ENCODE measurements around the gene TGM1. TPM values are rescaled to one million over a fixed set of nuclear protein-coding genes. Genes with fewer than 3 reads are reported as not detected.

The TGM1 gene
- total RNA-seq, 2 donors from 2014 or later: 11.9 to 36.9 TPM

GRCh38 chr14:24282736-24283135 lies 19.8 kb upstream of the TGM1 start:
- H3K9me3 ChIP-seq: no peaks in the 10 kb centered on the region
- H3K4me3 ChIP-seq: no peak overlapping the region
- no peak for TF ChIP-seq CTCF (IDR thresholded peaks at IDR 0.05)
- H3K27me3 ChIP-seq: no peaks in the 10 kb centered on the region
- DNase-seq (ENCODE audit: low spot score): no peak
- no peak overlapping the region for H3K27ac ChIP-seq
- H3K36me3 ChIP-seq: no peaks in the 10 kb centered on the region
- peaks cover 0 to 27% of the 10 kb centered on the region in 2 donors for H3K4me1 ChIP-seq

DNA sequence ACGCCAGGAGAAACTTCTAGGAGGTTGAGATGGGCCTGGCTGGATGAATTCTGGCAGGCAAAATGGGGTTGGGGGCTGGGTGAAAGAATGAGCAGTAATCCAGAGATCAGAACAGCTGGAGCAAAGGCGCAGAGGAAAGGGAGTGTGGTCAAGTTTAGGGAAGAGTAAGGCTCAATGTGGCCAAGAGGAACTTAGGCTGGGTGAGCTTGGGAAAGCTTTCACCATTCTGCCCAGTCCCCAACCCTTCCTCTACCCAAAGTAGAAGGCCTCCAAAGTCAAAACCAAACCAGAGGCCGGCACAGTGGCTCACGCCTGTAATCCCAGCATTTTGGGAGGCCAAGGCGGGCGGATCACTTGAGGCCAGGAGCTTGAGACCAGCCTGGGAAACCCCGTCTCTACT lies 18.7 kb upstream of the TGM1 start:
- Histone ChIP-seq H3K9me3 (no peaks in the 10 kb centered on the region), H3K4me1 (peaks cover 0 to 27% of the 10 kb centered on the region in 2 donors), H3K36me3 (no peaks in the 10 kb centered on the region), H3K27me3 (no peaks in the 10 kb centered on the region), H3K27ac (no peak overlapping the region), H3K4me3 (no peak overlapping the region)
- DNase-seq (ENCODE audit: low spot score): no peak
- TF ChIP-seq CTCF (IDR thresholded peaks at IDR 0.05): no peak

- H3K9me3 ChIP-seq: no peaks in the 10 kb centered on the region
- H3K27ac ChIP-seq: no peak overlapping the region
- H3K36me3 ChIP-seq: no peaks in the 10 kb centered on the region
- H3K27me3 ChIP-seq: no peaks in the 10 kb centered on the region
- H3K4me1 ChIP-seq: peaks cover 0 to 27% of the 10 kb centered on the region in 2 donors
- no peak for TF ChIP-seq CTCF (IDR thresholded peaks at IDR 0.05)
- H3K4me3 ChIP-seq: no peak overlapping the region
- no peak for DNase-seq (ENCODE audit: low spot score)
Measured at GRCh38 chr14:24280797-24281460, 18.0 kb upstream of the TGM1 start.

DNA sequence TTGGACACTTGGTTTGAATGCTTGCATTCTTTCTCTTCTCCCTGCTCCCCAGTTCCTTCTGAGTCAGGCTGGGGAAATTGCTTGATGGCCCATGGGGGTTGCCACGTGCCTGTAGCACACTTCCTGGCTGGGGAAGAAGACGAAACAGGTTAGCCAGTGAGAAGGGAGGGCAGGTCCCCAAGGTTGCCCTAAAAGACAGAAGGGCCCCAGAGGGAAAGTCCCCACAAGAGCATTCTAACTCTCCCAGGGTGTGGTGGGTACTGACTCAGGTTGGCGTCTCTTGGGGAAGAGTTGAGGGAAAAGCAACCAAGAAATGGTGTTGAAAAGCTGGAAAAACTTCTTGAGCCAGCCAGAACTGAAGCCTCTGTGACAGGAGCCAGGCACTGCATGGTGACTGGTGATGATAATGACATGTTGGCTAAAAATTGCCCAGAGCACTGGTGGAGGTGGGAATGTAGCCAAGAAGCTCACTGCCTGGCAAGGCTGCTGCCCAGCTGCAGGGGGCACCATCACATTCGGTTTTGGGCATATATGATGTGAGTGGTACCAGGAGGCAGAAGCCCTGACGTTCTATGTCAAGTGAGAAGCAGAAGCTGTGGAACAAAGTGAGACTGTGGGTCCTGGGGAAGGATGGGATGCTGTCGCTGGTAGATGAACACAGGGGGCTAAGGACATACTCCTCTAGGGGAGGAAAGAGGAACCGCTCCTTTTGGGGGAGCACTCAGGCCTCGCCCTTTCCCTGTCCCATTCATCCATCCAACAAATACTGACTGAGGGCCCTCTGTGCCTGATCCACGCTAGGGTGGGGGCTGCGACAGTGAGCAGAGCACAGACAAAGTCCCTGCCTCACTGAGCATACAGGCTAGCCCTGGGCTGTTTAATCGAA lies 16.6 kb upstream of the TGM1 start:
- peak; percentile 11 to 57 for TF ChIP-seq CTCF (IDR thresholded peaks at IDR 0.05)
- no peak overlapping the region for H3K4me3 ChIP-seq
- H3K27me3 ChIP-seq: no peaks in the 10 kb centered on the region
- H3K9me3 ChIP-seq: no peaks in the 10 kb centered on the region
- DNase-seq (ENCODE audit: low spot score): no peak
- peak overlapping the region; percentile 41 to 46 for H3K27ac ChIP-seq
- H3K36me3 ChIP-seq: no peaks in the 10 kb centered on the region
- H3K4me1 ChIP-seq: peaks cover 0 to 27% of the 10 kb centered on the region in 2 donors

DNA sequence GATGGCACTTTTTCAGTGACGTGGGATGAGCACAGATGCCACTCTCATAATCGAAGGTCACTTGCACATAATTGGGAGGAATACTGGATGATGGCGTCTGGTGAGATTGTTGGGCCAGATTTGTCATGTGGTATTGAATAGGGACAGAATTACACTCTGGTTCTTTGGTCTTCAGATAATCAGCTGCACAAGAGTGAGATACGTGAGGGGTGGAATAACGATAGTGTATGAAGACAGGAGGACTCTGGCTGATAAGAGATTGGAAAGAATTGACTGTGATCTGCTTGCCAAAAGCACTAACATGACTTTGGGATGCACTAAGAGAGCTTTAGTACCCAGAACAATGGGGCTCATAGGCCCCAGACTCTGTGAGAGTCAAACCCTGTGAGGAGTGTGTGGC lies 15.4 kb upstream of the TGM1 start:
- peaks cover 0 to 27% of the 10 kb centered on the region in 2 donors for H3K4me1 ChIP-seq
- H3K27ac ChIP-seq: no peak overlapping the region
- TF ChIP-seq CTCF (IDR thresholded peaks at IDR 0.05): no peak
- DNase-seq (ENCODE audit: low spot score): no peak
- H3K36me3 ChIP-seq: no peaks in the 10 kb centered on the region
- H3K27me3 ChIP-seq: no peaks in the 10 kb centered on the region
- no peak overlapping the region for H3K4me3 ChIP-seq
- no peaks in the 10 kb centered on the region for H3K9me3 ChIP-seq

Data from right atrium auricular region (tissue), 2 donors.